ENCODE data around the gene YIPF1. TPM values are rescaled to one million over a fixed set of nuclear protein-coding genes. Genes with fewer than 3 reads are reported as not detected.

The YIPF1 gene
- total RNA-seq (10 to 100 TPM; 23.3 to 26.8 TPM), polyA plus RNA-seq (10 to 100 TPM; 19.9 to 33.3 TPM)
- long read RNA-seq, donor 1, partial matches to known transcripts = 15 of 19 reads
- long read RNA-seq, donor 1, other reads (novel, unspliced or antisense) = 0 of 19 reads
- long read RNA-seq, donor 2, partial matches to known transcripts = 11 of 13 reads
- long read RNA-seq, donor 2, other reads (novel, unspliced or antisense) = 0 of 13 reads
- long read RNA-seq, donor 3, partial matches to known transcripts = 8 of 8 reads
- long read RNA-seq, donor 3, other reads (novel, unspliced or antisense) = 0 of 8 reads
- long read RNA-seq, donor 4 = 0 reads
- long read RNA-seq, donor 5, transcript YIPF1-203 (11 exons, 1,602 nt) = major isoform, 7 of 7 reads
- long read RNA-seq, donor 5, partial matches to known transcripts = 0 of 7 reads
- long read RNA-seq, donor 5, other reads (novel, unspliced or antisense) = 0 of 7 reads

DNA sequence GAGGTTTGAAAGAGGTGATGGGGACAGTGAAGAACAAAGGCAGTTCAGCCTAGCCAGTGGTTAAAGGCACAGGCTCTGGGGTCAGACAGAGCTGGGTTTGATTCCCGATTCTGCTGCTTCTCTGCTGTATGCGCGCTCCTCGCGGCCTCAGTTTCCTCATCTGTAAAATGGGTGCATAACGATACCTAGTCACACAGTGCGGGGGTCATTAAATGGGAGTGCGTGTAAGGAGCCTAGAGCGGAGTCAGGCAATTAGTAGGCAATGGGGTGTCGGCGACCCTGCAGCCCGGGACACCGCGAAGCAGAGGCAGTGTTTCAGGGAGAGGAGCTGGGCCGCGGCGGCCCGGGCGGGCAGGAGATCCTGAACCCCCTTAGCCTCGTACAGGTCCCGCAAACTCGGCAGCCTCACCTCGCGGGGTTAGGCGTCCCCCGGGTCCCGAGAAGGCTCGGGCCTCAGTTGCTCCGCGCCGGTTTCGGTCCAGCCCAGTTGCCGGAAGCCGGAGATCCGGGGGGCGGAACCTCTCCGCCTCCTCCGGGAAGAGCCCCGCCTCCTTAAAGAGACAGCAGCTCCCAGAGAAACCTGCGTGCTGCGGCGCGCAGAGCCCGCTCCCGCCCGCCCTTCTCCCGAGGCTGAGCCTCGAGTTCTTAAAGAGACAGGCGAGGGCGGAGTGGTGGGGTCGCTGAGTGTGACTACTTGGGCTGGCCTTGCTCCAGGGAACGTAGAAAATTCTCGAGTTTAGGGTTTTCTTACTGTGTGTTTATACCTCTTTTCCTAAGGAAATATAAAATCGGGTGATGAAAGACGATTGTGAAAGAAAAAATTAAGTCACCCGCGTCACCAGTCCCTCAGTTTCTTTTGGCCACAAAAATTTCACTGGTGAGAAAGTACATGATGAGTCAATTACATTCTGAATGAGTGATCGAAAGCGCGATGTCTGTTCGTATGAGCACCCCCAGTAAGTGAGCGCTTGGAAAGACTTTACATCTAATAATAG is at the start of gene YIPF1:
YIPF1 (minus strand) TSS at position 494 of the 995 bp plus-strand sequence. CDS start 860 bp downstream, outside the sequence.
- peaks cover 0 to 9% (median 4%) of the 10 kb centered on the region in 4 donors for H3K36me3 ChIP-seq (ENCODE audit: control insufficient read depth in 4 of 4, insufficient read depth in 4 of 4, low read length in 4 of 4)
- WGBS, 2 donors = 2 to 4% methylated on average over 57 to 62 of the region's 62 CpGs
- no peaks in the 10 kb centered on the region for H3K27me3 ChIP-seq (ENCODE audit: control insufficient read depth in 3 of 3, insufficient read depth in 3 of 3, low read length in 2 of 3)
- H3K27ac ChIP-seq (ENCODE audit: low read depth in 1 of 2, low read length in 1 of 2) = peak within 1 kb of the TSS; percentile 90 to 91
- peak within 1 kb of the TSS; percentile 99 for H3K4me3 ChIP-seq
- no peaks in the 10 kb centered on the region for H3K9me3 ChIP-seq (ENCODE audit: control insufficient read depth in 4 of 4, insufficient read depth in 3 of 4, low read length in 3 of 4)
- peaks cover 0 to 16% (median 4%) of the 10 kb centered on the region in 5 donors for H3K4me1 ChIP-seq (ENCODE audit: control insufficient read depth in 5 of 5, insufficient read depth in 5 of 5, low read length in 5 of 5)
- H3K9ac ChIP-seq (ENCODE audit: insufficient read depth in 1 of 2, low read length in 2 of 2) = peak within 1 kb of the TSS; percentile 39 to 85
- ATAC-seq (ENCODE audit: insufficient read depth, low FRiP score) (peak; percentile 96), DNase-seq (peak; percentile 91 to 93 (median 92))
- TF ChIP-seq, protein P1, sequence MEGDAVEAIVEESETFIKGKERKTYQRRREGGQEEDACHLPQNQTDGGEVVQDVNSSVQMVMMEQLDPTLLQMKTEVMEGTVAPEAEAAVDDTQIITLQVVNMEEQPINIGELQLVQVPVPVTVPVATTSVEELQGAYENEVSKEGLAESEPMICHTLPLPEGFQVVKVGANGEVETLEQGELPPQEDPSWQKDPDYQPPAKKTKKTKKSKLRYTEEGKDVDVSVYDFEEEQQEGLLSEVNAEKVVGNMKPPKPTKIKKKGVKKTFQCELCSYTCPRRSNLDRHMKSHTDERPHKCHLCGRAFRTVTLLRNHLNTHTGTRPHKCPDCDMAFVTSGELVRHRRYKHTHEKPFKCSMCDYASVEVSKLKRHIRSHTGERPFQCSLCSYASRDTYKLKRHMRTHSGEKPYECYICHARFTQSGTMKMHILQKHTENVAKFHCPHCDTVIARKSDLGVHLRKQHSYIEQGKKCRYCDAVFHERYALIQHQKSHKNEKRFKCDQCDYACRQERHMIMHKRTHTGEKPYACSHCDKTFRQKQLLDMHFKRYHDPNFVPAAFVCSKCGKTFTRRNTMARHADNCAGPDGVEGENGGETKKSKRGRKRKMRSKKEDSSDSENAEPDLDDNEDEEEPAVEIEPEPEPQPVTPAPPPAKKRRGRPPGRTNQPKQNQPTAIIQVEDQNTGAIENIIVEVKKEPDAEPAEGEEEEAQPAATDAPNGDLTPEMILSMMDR (IDR thresholded peaks at IDR 0.05; ENCODE audit: control extremely low read depth, extremely low read depth) = peak; percentile 29

GRCh38 chr1:53938136-53938830 is 48.7 kb upstream of the YIPF1 start:
- Histone ChIP-seq H3K27ac (ENCODE audit: low read depth in 1 of 2, low read length in 1 of 2) (no peak overlapping the region), H3K9ac (ENCODE audit: insufficient read depth in 1 of 2, low read length in 2 of 2) (no peak overlapping the region), H3K9me3 (ENCODE audit: control insufficient read depth in 4 of 4, insufficient read depth in 3 of 4, low read length in 3 of 4) (peaks cover 0 to 5% (median 2%) of the 10 kb centered on the region in 4 donors), H3K4me1 (ENCODE audit: control insufficient read depth in 5 of 5, insufficient read depth in 5 of 5, low read length in 5 of 5) (peaks cover 0 to 7% (median 0%) of the 10 kb centered on the region in 5 donors), H3K36me3 (ENCODE audit: control insufficient read depth in 4 of 4, insufficient read depth in 4 of 4, low read length in 4 of 4) (peaks cover 0 to 20% (median 10%) of the 10 kb centered on the region in 4 donors), H3K27me3 (ENCODE audit: control insufficient read depth in 3 of 3, insufficient read depth in 3 of 3, low read length in 2 of 3) (no peaks in the 10 kb centered on the region), H3K4me3 (no peak overlapping the region)
- 87 to 94% methylated on average over 4 of the region's 4 CpGs for WGBS, 2 donors
- no peak for ATAC-seq (ENCODE audit: insufficient read depth, low FRiP score)
- DNase-seq = no peak
- TF ChIP-seq, protein P1 (IDR thresholded peaks at IDR 0.05; ENCODE audit: control extremely low read depth, extremely low read depth) = no peak

GRCh38 chr1:53936430-53936829 is 46.8 kb upstream of the YIPF1 start:
- no peak overlapping the region for H3K9ac ChIP-seq (ENCODE audit: insufficient read depth in 1 of 2, low read length in 2 of 2)
- WGBS, 2 donors = 98% methylated on average over 1 of the region's 1 CpG
- H3K4me1 ChIP-seq (ENCODE audit: control insufficient read depth in 5 of 5, insufficient read depth in 5 of 5, low read length in 5 of 5) = peaks cover 0 to 2% (median 0%) of the 10 kb centered on the region in 5 donors
- no peaks in the 10 kb centered on the region for H3K27me3 ChIP-seq (ENCODE audit: control insufficient read depth in 3 of 3, insufficient read depth in 3 of 3, low read length in 2 of 3)
- TF ChIP-seq, protein P1 (IDR thresholded peaks at IDR 0.05; ENCODE audit: control extremely low read depth, extremely low read depth) = no peak
- H3K4me3 ChIP-seq = no peak overlapping the region
- no peak for ATAC-seq (ENCODE audit: insufficient read depth, low FRiP score)
- peaks cover 0 to 11% (median 3%) of the 10 kb centered on the region in 4 donors for H3K9me3 ChIP-seq (ENCODE audit: control insufficient read depth in 4 of 4, insufficient read depth in 3 of 4, low read length in 3 of 4)
- H3K36me3 ChIP-seq (ENCODE audit: control insufficient read depth in 4 of 4, insufficient read depth in 4 of 4, low read length in 4 of 4) = peaks cover 0 to 26% (median 12%) of the 10 kb centered on the region in 4 donors
- H3K27ac ChIP-seq (ENCODE audit: low read depth in 1 of 2, low read length in 1 of 2) = no peak overlapping the region
- no peak for DNase-seq
